GM12878 (cell line): ENCODE results near the gene TRANK1.

Source experiments
- IRF5 ChIP-seq: fragments of 450-650 bp; IDR thresholded peaks from 2 replicates; pipeline ENCODE4 v1.6.1; 2017; ENCODE audit warnings: borderline replicate concordance
- MXI1 ChIP-seq: fragments of 150-350 bp; IDR thresholded peaks from 2 replicates; pipeline ENCODE4 v1.6.1; 2011; ENCODE audit warnings: low read depth, mild to moderate bottlenecking, inconsistent platforms, low read length, improper control_type of control experiment
- NFIC ChIP-seq: IDR thresholded peaks from 2 replicates; pipeline ENCODE4 v1.6.1; 2012; ENCODE audit warnings: low read depth, mild to moderate bottlenecking, inconsistent platforms, low read length, moderate library complexity
- SKIL ChIP-seq: fragments of 450-650 bp; IDR thresholded peaks from 2 replicates; pipeline ENCODE4 v1.6.1; 2017; ENCODE audit warnings: mild to moderate bottlenecking, low read depth, inconsistent platforms; ENCODE audit not compliant: poor library complexity, severe bottlenecking
- TF ChIP-seq, protein P1 (sequence below), 3 experiments: IDR thresholded peaks in 2 of 3; conservative IDR thresholded peaks in 1 of 3; 2 replicates each; pipeline ENCODE4 v1.5.1; 2011; ENCODE audit warnings: low read depth in 3 of 3, low read length in 3 of 3, mild to moderate bottlenecking in 3 of 3, control low read depth in 2 of 3, moderate library complexity in 2 of 3, inconsistent platforms in 1 of 3, mixed read lengths in 1 of 3; ENCODE audit not compliant: control insufficient read depth in 2 of 3, insufficient read depth in 1 of 3; ENCODE audit errors: extremely low read depth in 1 of 3
- TF ChIP-seq, protein P2 (sequence below): fragments of 450-650 bp; IDR thresholded peaks from 2 replicates; pipeline ENCODE4 v1.6.1; 2016; ENCODE audit warnings: mild to moderate bottlenecking

GRCh38 chr3:36871379-36872126 lies 73.3 kb downstream of the TRANK1 start:
- TF ChIP-seq, protein P1, sequence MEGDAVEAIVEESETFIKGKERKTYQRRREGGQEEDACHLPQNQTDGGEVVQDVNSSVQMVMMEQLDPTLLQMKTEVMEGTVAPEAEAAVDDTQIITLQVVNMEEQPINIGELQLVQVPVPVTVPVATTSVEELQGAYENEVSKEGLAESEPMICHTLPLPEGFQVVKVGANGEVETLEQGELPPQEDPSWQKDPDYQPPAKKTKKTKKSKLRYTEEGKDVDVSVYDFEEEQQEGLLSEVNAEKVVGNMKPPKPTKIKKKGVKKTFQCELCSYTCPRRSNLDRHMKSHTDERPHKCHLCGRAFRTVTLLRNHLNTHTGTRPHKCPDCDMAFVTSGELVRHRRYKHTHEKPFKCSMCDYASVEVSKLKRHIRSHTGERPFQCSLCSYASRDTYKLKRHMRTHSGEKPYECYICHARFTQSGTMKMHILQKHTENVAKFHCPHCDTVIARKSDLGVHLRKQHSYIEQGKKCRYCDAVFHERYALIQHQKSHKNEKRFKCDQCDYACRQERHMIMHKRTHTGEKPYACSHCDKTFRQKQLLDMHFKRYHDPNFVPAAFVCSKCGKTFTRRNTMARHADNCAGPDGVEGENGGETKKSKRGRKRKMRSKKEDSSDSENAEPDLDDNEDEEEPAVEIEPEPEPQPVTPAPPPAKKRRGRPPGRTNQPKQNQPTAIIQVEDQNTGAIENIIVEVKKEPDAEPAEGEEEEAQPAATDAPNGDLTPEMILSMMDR (IDR thresholded peaks at IDR 0.05 in 2 of 3, conservative IDR thresholded peaks at IDR 0.05 in 1 of 3; ENCODE audit: control insufficient read depth in 2 of 3, extremely low read depth in 1 of 3, insufficient read depth in 1 of 3, low read depth in 3 of 3, low read length in 3 of 3), result 0 out of 6 replicates have a peak, but pooled peaks of 1 of the 3 experiments have one; percentile 8
- TF ChIP-seq SKIL (no peak), MXI1 (no peak), NFIC (no peak), IRF5 (no peak)
- TF ChIP-seq, protein P2, sequence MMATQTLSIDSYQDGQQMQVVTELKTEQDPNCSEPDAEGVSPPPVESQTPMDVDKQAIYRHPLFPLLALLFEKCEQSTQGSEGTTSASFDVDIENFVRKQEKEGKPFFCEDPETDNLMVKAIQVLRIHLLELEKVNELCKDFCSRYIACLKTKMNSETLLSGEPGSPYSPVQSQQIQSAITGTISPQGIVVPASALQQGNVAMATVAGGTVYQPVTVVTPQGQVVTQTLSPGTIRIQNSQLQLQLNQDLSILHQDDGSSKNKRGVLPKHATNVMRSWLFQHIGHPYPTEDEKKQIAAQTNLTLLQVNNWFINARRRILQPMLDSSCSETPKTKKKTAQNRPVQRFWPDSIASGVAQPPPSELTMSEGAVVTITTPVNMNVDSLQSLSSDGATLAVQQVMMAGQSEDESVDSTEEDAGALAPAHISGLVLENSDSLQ, result no peak
